ENCODE measurements around the gene ACTMAP. TPM values are rescaled to one million over a fixed set of nuclear protein-coding genes. Genes with fewer than 3 reads are reported as not detected.

Gene ACTMAP
- total and polyA plus RNA-seq, 2 of the 8 experiments (the other 6 are each of a cell fraction or from before 2014, with no cell fraction given) = 24.1 to 26.5 TPM

DNA sequence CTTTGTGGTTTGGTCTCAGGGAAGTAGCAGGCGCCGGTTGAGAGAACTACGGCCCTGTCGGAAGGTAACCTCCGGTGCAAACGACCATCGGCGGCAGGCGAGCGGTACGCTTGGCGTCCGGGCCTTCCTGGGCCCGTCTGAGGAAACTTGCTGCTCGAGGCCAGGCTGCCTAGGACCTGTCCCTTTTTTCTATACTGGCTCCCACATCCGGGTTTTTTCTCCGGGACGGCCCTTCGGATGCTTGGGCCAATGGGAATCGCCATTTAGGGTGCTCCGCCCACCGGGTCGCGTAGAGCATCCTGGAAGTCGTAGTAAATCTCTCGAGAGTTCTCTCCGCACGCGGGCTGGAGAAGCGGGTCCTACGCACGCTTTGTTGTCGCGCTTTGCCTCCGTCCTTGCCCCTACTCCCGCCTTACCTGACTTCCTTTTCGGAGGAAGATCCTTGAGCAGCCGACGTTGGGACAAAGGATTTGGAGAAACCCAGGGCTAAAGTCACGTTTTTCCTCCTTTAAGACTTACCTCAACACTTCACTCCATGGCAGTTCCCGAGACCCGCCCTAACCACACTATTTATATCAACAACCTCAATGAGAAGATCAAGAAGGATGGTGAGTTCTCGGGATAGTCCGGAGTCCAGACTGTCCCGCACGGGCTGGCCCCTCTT lies 729 bp upstream of the ACTMAP start, which contains the start of gene SNRPA (continued):
- TF ChIP-seq FOSL1 (IDR thresholded peaks at IDR 0.05; ENCODE audit: insufficient read depth, low read depth, low read length) = no peak
- no peak for TF ChIP-seq ZNF274 (IDR thresholded peaks at IDR 0.05; ENCODE audit: borderline replicate concordance, extremely low read depth, low read length)
- TF ChIP-seq CBX8 (IDR thresholded peaks at IDR 0.05; ENCODE audit: borderline replicate concordance, low read depth, low read length) = no peak
- TF ChIP-seq, protein P1, sequence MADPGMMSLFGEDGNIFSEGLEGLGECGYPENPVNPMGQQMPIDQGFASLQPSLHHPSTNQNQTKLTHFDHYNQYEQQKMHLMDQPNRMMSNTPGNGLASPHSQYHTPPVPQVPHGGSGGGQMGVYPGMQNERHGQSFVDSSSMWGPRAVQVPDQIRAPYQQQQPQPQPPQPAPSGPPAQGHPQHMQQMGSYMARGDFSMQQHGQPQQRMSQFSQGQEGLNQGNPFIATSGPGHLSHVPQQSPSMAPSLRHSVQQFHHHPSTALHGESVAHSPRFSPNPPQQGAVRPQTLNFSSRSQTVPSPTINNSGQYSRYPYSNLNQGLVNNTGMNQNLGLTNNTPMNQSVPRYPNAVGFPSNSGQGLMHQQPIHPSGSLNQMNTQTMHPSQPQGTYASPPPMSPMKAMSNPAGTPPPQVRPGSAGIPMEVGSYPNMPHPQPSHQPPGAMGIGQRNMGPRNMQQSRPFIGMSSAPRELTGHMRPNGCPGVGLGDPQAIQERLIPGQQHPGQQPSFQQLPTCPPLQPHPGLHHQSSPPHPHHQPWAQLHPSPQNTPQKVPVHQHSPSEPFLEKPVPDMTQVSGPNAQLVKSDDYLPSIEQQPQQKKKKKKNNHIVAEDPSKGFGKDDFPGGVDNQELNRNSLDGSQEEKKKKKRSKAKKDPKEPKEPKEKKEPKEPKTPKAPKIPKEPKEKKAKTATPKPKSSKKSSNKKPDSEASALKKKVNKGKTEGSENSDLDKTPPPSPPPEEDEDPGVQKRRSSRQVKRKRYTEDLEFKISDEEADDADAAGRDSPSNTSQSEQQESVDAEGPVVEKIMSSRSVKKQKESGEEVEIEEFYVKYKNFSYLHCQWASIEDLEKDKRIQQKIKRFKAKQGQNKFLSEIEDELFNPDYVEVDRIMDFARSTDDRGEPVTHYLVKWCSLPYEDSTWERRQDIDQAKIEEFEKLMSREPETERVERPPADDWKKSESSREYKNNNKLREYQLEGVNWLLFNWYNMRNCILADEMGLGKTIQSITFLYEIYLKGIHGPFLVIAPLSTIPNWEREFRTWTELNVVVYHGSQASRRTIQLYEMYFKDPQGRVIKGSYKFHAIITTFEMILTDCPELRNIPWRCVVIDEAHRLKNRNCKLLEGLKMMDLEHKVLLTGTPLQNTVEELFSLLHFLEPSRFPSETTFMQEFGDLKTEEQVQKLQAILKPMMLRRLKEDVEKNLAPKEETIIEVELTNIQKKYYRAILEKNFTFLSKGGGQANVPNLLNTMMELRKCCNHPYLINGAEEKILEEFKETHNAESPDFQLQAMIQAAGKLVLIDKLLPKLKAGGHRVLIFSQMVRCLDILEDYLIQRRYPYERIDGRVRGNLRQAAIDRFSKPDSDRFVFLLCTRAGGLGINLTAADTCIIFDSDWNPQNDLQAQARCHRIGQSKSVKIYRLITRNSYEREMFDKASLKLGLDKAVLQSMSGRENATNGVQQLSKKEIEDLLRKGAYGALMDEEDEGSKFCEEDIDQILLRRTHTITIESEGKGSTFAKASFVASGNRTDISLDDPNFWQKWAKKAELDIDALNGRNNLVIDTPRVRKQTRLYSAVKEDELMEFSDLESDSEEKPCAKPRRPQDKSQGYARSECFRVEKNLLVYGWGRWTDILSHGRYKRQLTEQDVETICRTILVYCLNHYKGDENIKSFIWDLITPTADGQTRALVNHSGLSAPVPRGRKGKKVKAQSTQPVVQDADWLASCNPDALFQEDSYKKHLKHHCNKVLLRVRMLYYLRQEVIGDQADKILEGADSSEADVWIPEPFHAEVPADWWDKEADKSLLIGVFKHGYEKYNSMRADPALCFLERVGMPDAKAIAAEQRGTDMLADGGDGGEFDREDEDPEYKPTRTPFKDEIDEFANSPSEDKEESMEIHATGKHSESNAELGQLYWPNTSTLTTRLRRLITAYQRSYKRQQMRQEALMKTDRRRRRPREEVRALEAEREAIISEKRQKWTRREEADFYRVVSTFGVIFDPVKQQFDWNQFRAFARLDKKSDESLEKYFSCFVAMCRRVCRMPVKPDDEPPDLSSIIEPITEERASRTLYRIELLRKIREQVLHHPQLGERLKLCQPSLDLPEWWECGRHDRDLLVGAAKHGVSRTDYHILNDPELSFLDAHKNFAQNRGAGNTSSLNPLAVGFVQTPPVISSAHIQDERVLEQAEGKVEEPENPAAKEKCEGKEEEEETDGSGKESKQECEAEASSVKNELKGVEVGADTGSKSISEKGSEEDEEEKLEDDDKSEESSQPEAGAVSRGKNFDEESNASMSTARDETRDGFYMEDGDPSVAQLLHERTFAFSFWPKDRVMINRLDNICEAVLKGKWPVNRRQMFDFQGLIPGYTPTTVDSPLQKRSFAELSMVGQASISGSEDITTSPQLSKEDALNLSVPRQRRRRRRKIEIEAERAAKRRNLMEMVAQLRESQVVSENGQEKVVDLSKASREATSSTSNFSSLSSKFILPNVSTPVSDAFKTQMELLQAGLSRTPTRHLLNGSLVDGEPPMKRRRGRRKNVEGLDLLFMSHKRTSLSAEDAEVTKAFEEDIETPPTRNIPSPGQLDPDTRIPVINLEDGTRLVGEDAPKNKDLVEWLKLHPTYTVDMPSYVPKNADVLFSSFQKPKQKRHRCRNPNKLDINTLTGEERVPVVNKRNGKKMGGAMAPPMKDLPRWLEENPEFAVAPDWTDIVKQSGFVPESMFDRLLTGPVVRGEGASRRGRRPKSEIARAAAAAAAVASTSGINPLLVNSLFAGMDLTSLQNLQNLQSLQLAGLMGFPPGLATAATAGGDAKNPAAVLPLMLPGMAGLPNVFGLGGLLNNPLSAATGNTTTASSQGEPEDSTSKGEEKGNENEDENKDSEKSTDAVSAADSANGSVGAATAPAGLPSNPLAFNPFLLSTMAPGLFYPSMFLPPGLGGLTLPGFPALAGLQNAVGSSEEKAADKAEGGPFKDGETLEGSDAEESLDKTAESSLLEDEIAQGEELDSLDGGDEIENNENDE (IDR thresholded peaks at IDR 0.05; ENCODE audit: insufficient replicate concordance, low read length) = no peak
- TF ChIP-seq SAP30 (IDR thresholded peaks at IDR 0.05; ENCODE audit: insufficient read depth, insufficient replicate concordance, low read length) = peak; percentile 20
- no peak for TF ChIP-seq JUN (IDR thresholded peaks at IDR 0.05; ENCODE audit: low read depth, low read length)
- TF ChIP-seq TAF7 (optimal IDR thresholded peaks at IDR 0.05; ENCODE audit: borderline replicate concordance, low read depth, low read length) = no peak
- peak; percentile 84 for TF ChIP-seq POLR2AphosphoS5 (IDR thresholded peaks at IDR 0.05; ENCODE audit: low read depth, low read length)
- TF ChIP-seq CREB1 (IDR thresholded peaks at IDR 0.05) = peak; percentile 85
- no peak for TF ChIP-seq KDM1A (IDR thresholded peaks at IDR 0.05; ENCODE audit: borderline replicate concordance, low read length)

Measured in H1 (cell line).